Skin of body (tissue), 2 donors: ENCODE data around the gene RERE. TPM values are rescaled to one million over a fixed set of nuclear protein-coding genes. Genes with fewer than 3 reads are reported as not detected.
A peak's percentile ranks its signal among the peaks of the same experiment; 100 is the strongest.

Experiments
- DNase-seq: peaks from one replicate; lab custom pipeline; 2025; lab: John Stamatoyannopoulos, UW
- total RNA-seq: library from RNA; depleted of rRNA; stranded (reverse); fragments of >200 nt; gene quantifications from one replicate; pipeline ENCODE4 v1.2.3, GENCODE V29; 2014

RERE gene
- total RNA-seq, 1 donor from 2014 or later: 125 TPM

- DNase-seq: no peak
These were observed 333.9 kb downstream of the RERE start for GRCh38 chr1:8483586-8483985.

- DNase-seq: peak; percentile 14
These were observed 334.5 kb downstream of the RERE start for GRCh38 chr1:8482979-8483381.

- DNase-seq: no peak
These were observed 335.6 kb downstream of the RERE start for GRCh38 chr1:8481650-8482380.

GRCh38 chr1:8478566-8478965, 338.9 kb downstream of the RERE start:
- DNase-seq: no peak

- DNase-seq: no peak
These were observed 339.5 kb downstream of the RERE start for GRCh38 chr1:8477983-8478362.

- no peak for DNase-seq
These were observed 340.1 kb downstream of the RERE start for GRCh38 chr1:8477166-8477982.

- peak; percentile 31 for DNase-seq
These were observed 341.4 kb downstream of the RERE start for GRCh38 chr1:8476006-8476405.

- no peak for DNase-seq
These were observed 343.1 kb downstream of the RERE start for GRCh38 chr1:8474369-8474768.

- no peak for DNase-seq
These were observed 343.5 kb downstream of the RERE start for GRCh38 chr1:8473891-8474300.

- no peak for DNase-seq
These were observed 344.1 kb downstream of the RERE start for GRCh38 chr1:8473121-8473875.

GRCh38 chr1:8472668-8473067, 344.8 kb downstream of the RERE start:
- DNase-seq: no peak

- DNase-seq: no peak
These were observed 346.0 kb downstream of the RERE start for GRCh38 chr1:8471451-8471850.

GRCh38 chr1:8468751-8469150, 348.7 kb downstream of the RERE start:
- DNase-seq: no peak

- DNase-seq: no peak
These were observed 350.1 kb downstream of the RERE start for GRCh38 chr1:8467308-8467707.

- no peak for DNase-seq
These were observed 351.7 kb downstream of the RERE start for GRCh38 chr1:8465692-8466091.

GRCh38 chr1:8465013-8465412, 352.4 kb downstream of the RERE start:
- peak; percentile 66 for DNase-seq

- no peak for DNase-seq
These were observed 353.1 kb downstream of the RERE start for GRCh38 chr1:8464377-8464776.

- DNase-seq: peak; percentile 89
These were observed 354.1 kb downstream of the RERE start for GRCh38 chr1:8463144-8463927.

- no peak for DNase-seq
These were observed 355.0 kb downstream of the RERE start for GRCh38 chr1:8462371-8462892.

- no peak for DNase-seq
These were observed 355.9 kb downstream of the RERE start for GRCh38 chr1:8461351-8462110.
